Naive thymus-derived CD4-positive, alpha-beta T cell (primary cell): ENCODE results near the gene PPP2R2D. TPM values are rescaled to one million over a fixed set of nuclear protein-coding genes. Genes with fewer than 3 reads are reported as not detected.

Experiments used
- ATAC-seq: fragments of 150-1000 bp; cut with Tn5 transposase; 2 replicates; pipeline ENCODE4 v1.10.0; 2021; ENCODE audit warnings: mild to moderate bottlenecking, moderate library complexity
- CTCF ChIA-PET: fragments of 350-600 bp; sonication (Branson Sonifier 250); formaldehyde crosslinking; loops from one replicate; lab custom pipeline; 2021; ENCODE audit warnings: antibody characterized with exemption; lab: Charles Lee
- POLR2A ChIA-PET: fragments of 350-600 bp; sonication (Branson Sonifier 250); formaldehyde crosslinking; loops from one replicate; lab custom pipeline; 2021; ENCODE audit warnings: antibody characterized with exemption, inconsistent platforms; lab: Charles Lee
- DNase-seq, 9 donors: peaks; one replicate each; pipeline versions ENCODE4 v3.0.0 to v3.0.0-alpha.2; 2020 to 2022; ENCODE audit warnings: mixed read lengths in 1 of 9
- H3K27ac ChIP-seq: one replicate; pipeline ENCODE4 v1.7.0; 2013; ENCODE audit warnings: mild to moderate bottlenecking, low read depth, low read length, moderate library complexity
- H3K27me3 ChIP-seq, 2 donors: one replicate each; pipeline ENCODE4 v1.7.0; 2013; ENCODE audit warnings: low read length in 2 of 2, mild to moderate bottlenecking in 2 of 2, moderate library complexity in 2 of 2; ENCODE audit not compliant: control insufficient read depth in 2 of 2, insufficient read depth in 2 of 2
- H3K36me3 ChIP-seq, 3 experiments: 1 replicate in 2 of 3; 2 replicates in 1 of 3; pipeline ENCODE4 v1.7.0; 2013; ENCODE audit warnings: low read length in 3 of 3, mild to moderate bottlenecking in 3 of 3, moderate library complexity in 1 of 3; ENCODE audit not compliant: insufficient read depth in 3 of 3, control insufficient read depth in 2 of 3
- H3K4me1 ChIP-seq, 2 donors: one replicate each; pipeline ENCODE4 v1.7.0; 2013; ENCODE audit warnings: low read length in 2 of 2, mild to moderate bottlenecking in 2 of 2, moderate library complexity in 1 of 2; ENCODE audit not compliant: control insufficient read depth in 2 of 2, insufficient read depth in 2 of 2
- H3K4me3 ChIP-seq: 2 replicates; pipeline ENCODE4 v1.7.0; 2013; ENCODE audit warnings: mild to moderate bottlenecking, low read length
- H3K9me3 ChIP-seq, 3 experiments: 1 replicate in 2 of 3; 2 replicates in 1 of 3; pipeline ENCODE4 v1.7.0; 2013; ENCODE audit warnings: low read length in 3 of 3; ENCODE audit not compliant: control insufficient read depth in 2 of 3
- H3K27ac Mint-ChIP-seq, 9 donors: one replicate each; pipeline ENCODE4 v1.8.0; 2020 to 2022; ENCODE audit warnings: mixed read lengths in 9 of 9, mild to moderate bottlenecking in 8 of 9, moderate library complexity in 5 of 9, inconsistent platforms in 2 of 9
- H3K27me3 Mint-ChIP-seq, 5 donors: one replicate each; pipeline ENCODE4 v1.8.0; 2021 to 2022; ENCODE audit warnings: mixed read lengths in 5 of 5, mild to moderate bottlenecking in 1 of 5
- H3K36me3 Mint-ChIP-seq, 5 donors: one replicate each; pipeline ENCODE4 v1.8.0; 2020 to 2022; ENCODE audit warnings: mixed read lengths in 5 of 5, mild to moderate bottlenecking in 3 of 5, inconsistent platforms in 1 of 5
- H3K4me1 Mint-ChIP-seq, 7 donors: one replicate each; pipeline ENCODE4 v1.8.0; 2020 to 2022; ENCODE audit warnings: mixed read lengths in 7 of 7, mild to moderate bottlenecking in 3 of 7, inconsistent platforms in 1 of 7
- H3K4me3 Mint-ChIP-seq, 10 donors: one replicate each; pipeline ENCODE4 v1.8.0; 2020 to 2022; ENCODE audit warnings: mild to moderate bottlenecking in 10 of 10, mixed read lengths in 10 of 10, moderate library complexity in 6 of 10, inconsistent platforms in 2 of 10
- H3K9me3 Mint-ChIP-seq, 11 donors: one replicate each; pipeline ENCODE4 v1.8.0; 2020 to 2022; ENCODE audit warnings: mixed read lengths in 11 of 11, mild to moderate bottlenecking in 4 of 11, inconsistent platforms in 1 of 11, moderate library complexity in 1 of 11
- intact Hi-C, 2 donors: fragments of 100-400 bp; cut with micrococcal nuclease; formaldehyde crosslinking; loops; one replicate each; pipeline ENCODE4 v1.15.1; 2023
- polyA plus RNA-seq, 2 donors: library from polyadenylated mRNA; unstranded; fragments of 300-500 nt; fragmentation: Illumina TruSeq; gene quantifications; one replicate each; pipeline ENCODE4 v1.2.3, GENCODE V29; 2021
- total RNA-seq, 6 experiments: library from RNA in 5 of 6; stranded (reverse) in 5 of 6; gene quantifications; 1 replicate in 5 of 6; 2 replicates in 1 of 6; pipeline ENCODE4 v1.2.3 and lab custom pipeline; 2021 to 2026

The PPP2R2D gene
- total and polyA plus RNA-seq, 7 experiments from 2014 or later = 35.0 to 61.3 (median 40.1) TPM

DNA sequence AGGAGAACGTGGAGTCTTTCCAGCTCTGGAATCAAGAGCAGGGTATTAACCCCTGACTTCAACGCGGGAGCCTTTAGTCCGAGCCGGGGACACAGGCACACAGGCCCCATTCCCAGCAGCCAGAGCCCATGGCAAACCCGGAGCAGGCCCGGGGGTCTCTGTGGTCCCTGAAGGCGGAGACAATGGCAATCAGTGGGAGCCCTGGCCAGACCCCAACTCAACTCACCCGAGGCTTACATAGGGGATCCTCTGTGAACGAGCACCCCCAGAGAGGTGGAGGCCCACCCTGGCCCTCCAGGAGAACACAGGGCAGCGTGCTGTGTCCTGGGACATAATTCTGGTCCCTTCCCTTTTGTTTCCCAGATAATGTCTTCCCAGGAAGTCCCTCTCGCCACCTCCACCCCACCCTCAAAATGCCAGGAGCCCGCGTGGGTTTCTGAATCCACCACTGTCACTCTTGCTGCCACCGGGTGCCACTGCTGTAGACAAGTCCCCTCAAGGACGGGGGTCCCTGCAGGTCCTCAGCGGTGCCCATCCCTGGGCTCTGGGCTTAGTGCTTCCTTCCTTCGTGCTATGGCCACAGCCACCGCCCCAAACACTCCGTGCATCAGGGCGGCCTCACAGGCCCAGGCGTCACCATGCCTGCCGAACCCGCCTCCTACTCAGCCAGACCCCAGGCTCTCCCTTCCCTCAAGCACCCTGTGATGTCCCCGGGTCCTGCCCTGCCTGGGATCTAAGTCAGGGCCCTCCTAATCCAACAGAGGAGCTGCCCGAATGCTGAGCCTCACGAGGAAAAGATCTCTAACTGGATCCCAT lies 28.6 kb upstream of the PPP2R2D start:
- CTCF ChIA-PET = no interaction called here
- H3K27ac Mint-ChIP-seq = no peak overlapping the region
- H3K36me3 ChIP-seq = no peaks in the 10 kb centered on the region
- no peak for DNase-seq
- no peak overlapping the region for H3K27ac ChIP-seq
- no peak overlapping the region for H3K4me3 ChIP-seq
- peaks cover 0 to 7% (median 4%) of the 10 kb centered on the region in 7 donors for H3K4me1 Mint-ChIP-seq
- no peaks in the 10 kb centered on the region for H3K9me3 Mint-ChIP-seq
- no peak for ATAC-seq
- intact Hi-C loops = no loop called here
- no peaks in the 10 kb centered on the region for H3K4me1 ChIP-seq
- POLR2A ChIA-PET = no interaction called here
- H3K36me3 Mint-ChIP-seq = no peaks in the 10 kb centered on the region
- H3K9me3 ChIP-seq = no peaks in the 10 kb centered on the region
- H3K27me3 Mint-ChIP-seq = peaks cover 3 to 19% (median 9%) of the 10 kb centered on the region in 5 donors
- H3K27me3 ChIP-seq = no peaks in the 10 kb centered on the region
- H3K4me3 Mint-ChIP-seq = no peak overlapping the region

- ATAC-seq = no peak
- no peak overlapping the region for H3K4me3 ChIP-seq
- Mint-ChIP-seq H3K4me3 (no peak overlapping the region), H3K27ac (no peak overlapping the region), H3K36me3 (no peaks in the 10 kb centered on the region), H3K4me1 (peaks cover 0 to 7% (median 4%) of the 10 kb centered on the region in 7 donors), H3K27me3 (peaks cover 3 to 19% (median 12%) of the 10 kb centered on the region in 5 donors), H3K9me3 (no peaks in the 10 kb centered on the region)
- no peaks in the 10 kb centered on the region for H3K36me3 ChIP-seq
- no peak overlapping the region for H3K27ac ChIP-seq
- no peak for DNase-seq
- ChIA-PET POLR2A (no interaction called here), CTCF (no interaction called here)
- H3K4me1 ChIP-seq = no peaks in the 10 kb centered on the region
- H3K27me3 ChIP-seq = no peaks in the 10 kb centered on the region
- intact Hi-C loops = no loop called here
- no peaks in the 10 kb centered on the region for H3K9me3 ChIP-seq
Measured at GRCh38 chr10:131872827-131873375, 27.9 kb upstream of the PPP2R2D start.

GRCh38 chr10:131874991-131875451 lies 25.8 kb upstream of the PPP2R2D start:
- no peaks in the 10 kb centered on the region for H3K36me3 ChIP-seq
- H3K9me3 Mint-ChIP-seq = peaks cover 0 to 2% (median 0%) of the 10 kb centered on the region in 11 donors
- H3K36me3 Mint-ChIP-seq = no peaks in the 10 kb centered on the region
- H3K4me3 Mint-ChIP-seq = no peak overlapping the region
- DNase-seq (peak in 8 of 9 donors; percentile 39 to 61 (median 43)), ATAC-seq (peak; percentile 75)
- intact Hi-C loops = no loop called here
- peak overlapping the region in 1 of 9 donors; percentile 16 for H3K27ac Mint-ChIP-seq
- H3K27me3 ChIP-seq = no peaks in the 10 kb centered on the region
- peaks cover 3 to 30% (median 27%) of the 10 kb centered on the region in 5 donors for H3K27me3 Mint-ChIP-seq
- ChIA-PET POLR2A (no interaction called here), CTCF (no interaction called here)
- no peaks in the 10 kb centered on the region for H3K4me1 ChIP-seq
- no peak overlapping the region for H3K27ac ChIP-seq
- H3K4me3 ChIP-seq = no peak overlapping the region
- H3K4me1 Mint-ChIP-seq = peaks cover 0 to 7% (median 4%) of the 10 kb centered on the region in 7 donors
- H3K9me3 ChIP-seq = no peaks in the 10 kb centered on the region

DNA sequence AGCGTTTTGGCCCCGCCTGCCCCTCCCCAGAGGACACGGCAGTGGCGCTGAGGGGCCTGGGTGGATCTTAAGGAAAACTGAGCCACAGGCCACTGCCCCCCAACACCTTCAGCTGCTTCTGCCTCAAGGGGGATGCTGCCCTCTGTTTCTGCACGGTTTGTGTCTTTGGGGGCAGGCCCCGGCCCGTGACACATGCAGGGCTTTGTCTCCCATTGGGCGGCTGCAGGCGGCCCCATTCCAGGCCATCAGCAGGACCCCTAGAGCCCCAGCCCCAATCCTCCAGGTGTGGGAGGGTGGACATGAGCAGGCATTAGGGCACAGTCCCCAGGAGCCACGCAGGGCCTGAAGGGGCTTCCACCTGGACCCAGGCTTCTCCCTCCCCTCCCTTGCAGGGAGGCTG lies 25.3 kb upstream of the PPP2R2D start:
- Mint-ChIP-seq H3K4me1 (peaks cover 0 to 7% (median 4%) of the 10 kb centered on the region in 7 donors), H3K36me3 (no peaks in the 10 kb centered on the region), H3K4me3 (no peak overlapping the region), H3K9me3 (peaks cover 0 to 2% (median 0%) of the 10 kb centered on the region in 11 donors), H3K27me3 (peaks cover 3 to 32% (median 27%) of the 10 kb centered on the region in 5 donors), H3K27ac (no peak overlapping the region)
- Histone ChIP-seq H3K27me3 (no peaks in the 10 kb centered on the region), H3K4me3 (no peak overlapping the region), H3K4me1 (no peaks in the 10 kb centered on the region), H3K9me3 (no peaks in the 10 kb centered on the region), H3K36me3 (no peaks in the 10 kb centered on the region), H3K27ac (no peak overlapping the region)
- intact Hi-C loops = no loop called here
- POLR2A ChIA-PET = no interaction called here
- ATAC-seq (no peak), DNase-seq (no peak)
- CTCF ChIA-PET = no interaction called here

DNA sequence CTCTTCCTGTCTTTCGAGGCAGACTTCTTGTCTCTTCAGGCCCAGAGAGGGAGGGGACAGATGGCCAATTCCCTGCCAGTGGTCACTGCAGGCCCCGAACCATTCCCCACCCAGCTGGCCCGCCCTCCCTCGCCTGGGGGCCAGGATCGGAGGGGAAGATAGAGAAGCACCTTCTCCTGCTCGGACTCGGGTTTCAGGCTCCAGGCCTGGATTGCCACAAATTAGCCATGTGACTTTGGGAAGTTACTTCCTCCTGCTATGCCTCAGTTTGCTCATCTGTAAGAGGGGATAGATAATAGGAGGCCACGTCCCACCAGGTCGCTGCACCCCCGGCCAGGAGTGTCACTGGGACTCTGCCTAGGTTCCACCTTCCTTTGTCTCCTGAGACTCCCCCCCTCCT lies 24.8 kb upstream of the PPP2R2D start:
- POLR2A ChIA-PET = no interaction called here
- peaks cover 0 to 7% (median 4%) of the 10 kb centered on the region in 7 donors for H3K4me1 Mint-ChIP-seq
- H3K27me3 Mint-ChIP-seq = peaks cover 3 to 32% (median 27%) of the 10 kb centered on the region in 5 donors
- Histone ChIP-seq H3K4me1 (no peaks in the 10 kb centered on the region), H3K27ac (no peak overlapping the region), H3K27me3 (no peaks in the 10 kb centered on the region), H3K4me3 (no peak overlapping the region), H3K36me3 (no peaks in the 10 kb centered on the region), H3K9me3 (no peaks in the 10 kb centered on the region)
- DNase-seq = no peak
- H3K36me3 Mint-ChIP-seq = no peaks in the 10 kb centered on the region
- H3K4me3 Mint-ChIP-seq = no peak overlapping the region
- no peak for ATAC-seq
- intact Hi-C loops = no loop called here
- peaks cover 0 to 3% (median 0%) of the 10 kb centered on the region in 11 donors for H3K9me3 Mint-ChIP-seq
- no peak overlapping the region for H3K27ac Mint-ChIP-seq
- CTCF ChIA-PET = no interaction called here

DNA sequence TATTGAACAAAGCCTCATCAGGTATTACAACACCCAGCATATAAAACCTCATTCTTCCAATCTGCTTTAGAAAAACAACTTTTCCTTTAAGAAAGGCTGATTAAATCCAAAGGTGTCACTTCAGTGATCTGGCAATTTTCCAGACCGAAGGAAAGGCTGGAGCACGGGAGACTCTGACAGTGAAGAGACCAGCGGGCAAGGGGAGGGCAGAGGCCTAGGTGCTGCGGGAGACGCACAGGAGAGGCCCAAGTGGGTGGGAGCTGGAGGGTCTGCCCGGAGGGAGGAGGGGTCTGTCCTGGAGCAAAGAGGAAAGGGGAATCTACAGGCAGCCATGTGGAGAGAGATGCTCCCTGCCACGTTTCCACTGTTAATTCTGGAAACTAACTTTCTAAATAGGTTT lies 24.3 kb upstream of the PPP2R2D start:
- intact Hi-C loops = no loop called here
- Mint-ChIP-seq H3K36me3 (no peaks in the 10 kb centered on the region), H3K9me3 (peaks cover 0 to 6% (median 0%) of the 10 kb centered on the region in 11 donors), H3K27ac (no peak overlapping the region), H3K4me3 (no peak overlapping the region), H3K27me3 (peaks cover 3 to 32% (median 27%) of the 10 kb centered on the region in 5 donors), H3K4me1 (peaks cover 0 to 7% (median 4%) of the 10 kb centered on the region in 7 donors)
- no peak for DNase-seq
- Histone ChIP-seq H3K4me3 (no peak overlapping the region), H3K4me1 (no peaks in the 10 kb centered on the region), H3K9me3 (no peaks in the 10 kb centered on the region), H3K27ac (no peak overlapping the region), H3K27me3 (no peaks in the 10 kb centered on the region), H3K36me3 (no peaks in the 10 kb centered on the region)
- ChIA-PET POLR2A (no interaction called here), CTCF (no interaction called here)
- no peak for ATAC-seq
